Stimulated activated CD8-positive, alpha-beta memory T cell treated with anti-CD3 and anti-CD28 coated beads, Interleukin-15, amount 100 ng/mL, for 48 hours (primary cell): Measurements from ENCODE around the gene CLCNKB.
"Not testable (repeated sequence)": the region's sequence is repeated elsewhere in the genome, so short reads cannot be mapped to it uniquely, and the experiment has no call there.

Experiments
- DNase-seq, 2 donors: peaks; one replicate each; pipeline ENCODE4 v3.0.0-alpha.2; 2020; ENCODE audit warnings: low read depth in 2 of 2

CLCNKB gene

GRCh38 chr1:16033103-16033632 lies 10.4 kb upstream of the CLCNKB start:
- not testable (repeated sequence) for DNase-seq

GRCh38 chr1:16036461-16036860 lies 7.1 kb upstream of the CLCNKB start:
- DNase-seq, result not testable (repeated sequence)

- no peak for DNase-seq
Measured at GRCh38 chr1:16038620-16038912, 5.0 kb upstream of the CLCNKB start.

- DNase-seq, result not testable (repeated sequence)
Measured at GRCh38 chr1:16039871-16040270, 3.7 kb upstream of the CLCNKB start.

- DNase-seq, result no peak
Measured at GRCh38 chr1:16041200-16041599, 2.4 kb upstream of the CLCNKB start.

- DNase-seq, result no peak
Measured at GRCh38 chr1:16042096-16042495, 1.5 kb upstream of the CLCNKB start.

- DNase-seq, result not testable (repeated sequence)
Measured at GRCh38 chr1:16042654-16043053, 928 bp upstream of the CLCNKB start.

GRCh38 chr1:16043950-16044349 lies 368 bp downstream of the CLCNKB start:
- DNase-seq, result no peak

- DNase-seq, result no peak
Measured at GRCh38 chr1:16046842-16047241, 3.3 kb downstream of the CLCNKB start.

- no peak for DNase-seq
Measured at GRCh38 chr1:16047791-16048475, 4.4 kb downstream of the CLCNKB start.

- DNase-seq, result peak in 1 of 2 donors; percentile 21
Measured at GRCh38 chr1:16048573-16049189, 5.1 kb downstream of the CLCNKB start.

- DNase-seq, result no peak
Measured at GRCh38 chr1:16050328-16050727, 6.7 kb downstream of the CLCNKB start.

GRCh38 chr1:16051039-16051438 lies 7.5 kb downstream of the CLCNKB start:
- no peak for DNase-seq

- not testable (repeated sequence) for DNase-seq
Measured at GRCh38 chr1:16051949-16052348, 8.4 kb downstream of the CLCNKB start.

GRCh38 chr1:16053781-16054502 lies 10.4 kb downstream of the CLCNKB start:
- no peak for DNase-seq

- no peak for DNase-seq
Measured at GRCh38 chr1:16054598-16055540, 11.3 kb downstream of the CLCNKB start.

GRCh38 chr1:16055613-16056520 lies 12.3 kb downstream of the CLCNKB start:
- DNase-seq, result peak; percentile 73 to 76

GRCh38 chr1:16056521-16056912 lies 12.9 kb downstream of the CLCNKB start:
- not testable (repeated sequence) for DNase-seq

GRCh38 chr1:16057314-16057915 lies 13.8 kb downstream of the CLCNKB start:
- not testable (repeated sequence) for DNase-seq
